GM21529 (cell line): ENCODE measurements around the gene PLCB2.

ENCODE experiments used
- ATAC-seq: cut with Tn5 transposase; IDR thresholded peaks from one replicate; pipeline ENCODE4 v1.9.1; 2021; ENCODE audit not compliant: unreplicated experiment

PLCB2 gene

DNA sequence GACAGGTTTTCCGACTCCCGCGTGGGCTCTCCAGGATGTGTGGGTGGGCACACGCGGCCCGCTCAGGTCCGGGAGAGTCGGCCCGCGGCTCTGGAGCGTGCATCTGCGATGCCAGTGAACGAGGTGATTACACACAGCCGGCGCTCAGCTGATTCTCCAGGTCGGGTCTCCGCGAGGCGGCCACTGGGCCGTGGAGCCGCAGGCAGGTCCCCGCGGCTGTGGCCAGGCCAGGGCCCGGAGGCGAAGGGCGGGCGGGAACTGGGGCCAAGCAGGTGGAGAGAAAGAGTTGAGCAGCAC, 55.6 kb downstream of the PLCB2 start:
- no peak for ATAC-seq

DNA sequence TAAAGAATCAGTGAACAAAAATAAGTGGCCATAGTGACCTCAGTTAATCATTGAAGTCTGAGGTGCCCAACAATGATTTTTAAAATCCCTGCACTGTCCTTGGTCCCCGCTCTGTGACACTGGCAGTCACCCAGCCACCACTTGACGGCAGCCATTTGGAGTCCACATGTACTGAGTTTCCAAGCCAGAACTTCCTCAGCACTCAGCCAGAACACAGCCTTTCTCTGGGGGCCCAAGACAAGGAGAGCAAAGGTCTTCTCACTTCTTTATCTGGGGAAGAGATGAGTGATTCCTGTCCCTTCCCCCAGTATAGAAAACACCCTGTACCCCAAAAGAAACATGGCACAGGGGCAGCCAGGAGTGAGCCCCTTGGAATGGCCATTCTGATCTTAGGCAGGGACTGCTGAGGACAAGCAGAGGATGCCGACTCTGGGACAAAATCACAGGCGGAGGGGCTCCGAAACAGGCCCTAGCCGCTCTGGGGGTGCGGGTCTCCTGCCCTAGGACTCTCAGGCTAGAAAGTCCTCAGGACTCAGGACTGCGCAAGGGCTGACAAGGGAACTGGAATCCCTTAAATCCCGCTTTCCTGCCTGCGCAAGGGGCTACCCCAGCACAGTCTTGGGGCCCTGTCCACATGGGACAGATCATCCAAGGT, 56.1 kb downstream of the PLCB2 start:
- ATAC-seq: no peak

DNA sequence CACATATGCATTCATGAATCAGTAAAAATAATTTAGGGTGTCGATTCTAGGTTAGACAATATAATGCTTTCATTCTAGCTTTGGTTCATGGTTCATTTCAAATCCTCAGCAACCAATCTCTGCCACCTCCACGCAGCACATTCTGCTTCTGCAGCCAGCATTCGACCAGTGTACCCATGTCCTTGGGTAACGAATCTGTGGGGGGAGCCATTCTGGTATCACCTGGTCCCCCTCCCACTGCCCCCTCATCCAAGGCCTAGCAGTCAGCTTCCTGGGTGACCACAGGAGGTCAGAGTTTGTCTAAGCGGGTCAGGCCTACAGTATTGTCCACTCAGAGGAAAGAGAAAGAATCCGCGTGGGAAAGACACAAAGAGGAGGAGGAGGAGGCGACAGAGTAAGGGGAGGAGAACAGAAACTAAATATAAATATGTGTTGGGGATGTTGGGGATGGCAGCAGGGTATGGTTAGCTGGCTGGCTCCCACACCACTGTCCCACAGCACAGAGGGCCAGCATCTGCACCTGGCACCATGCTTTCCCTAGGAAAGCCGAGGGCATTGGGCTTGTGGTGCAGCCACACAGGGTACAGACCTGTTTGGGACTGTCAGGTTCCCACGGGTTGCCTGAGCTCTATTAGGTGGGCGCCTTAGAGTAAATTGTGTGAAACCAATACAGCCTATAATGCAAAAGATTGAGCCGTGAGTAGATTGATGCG, 56.8 kb downstream of the PLCB2 start:
- no peak for ATAC-seq

DNA sequence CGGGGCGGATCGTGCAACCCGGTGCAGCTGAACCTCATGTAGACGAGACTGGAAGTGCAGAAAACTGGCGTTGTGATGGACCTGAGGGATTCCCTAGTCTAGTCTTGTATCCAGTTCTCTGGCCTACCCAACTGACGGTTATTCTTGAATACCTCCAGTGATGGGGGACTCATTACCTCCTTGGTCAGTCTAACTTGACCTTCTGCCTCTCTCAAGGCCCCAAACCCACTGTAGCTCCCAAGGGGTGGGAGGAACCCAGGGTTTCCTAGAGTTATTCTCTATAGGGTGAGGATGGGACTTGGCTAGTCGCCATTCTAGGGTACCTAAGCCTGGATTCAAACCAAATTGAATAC, 57.5 kb downstream of the PLCB2 start:
- ATAC-seq: no peak

DNA sequence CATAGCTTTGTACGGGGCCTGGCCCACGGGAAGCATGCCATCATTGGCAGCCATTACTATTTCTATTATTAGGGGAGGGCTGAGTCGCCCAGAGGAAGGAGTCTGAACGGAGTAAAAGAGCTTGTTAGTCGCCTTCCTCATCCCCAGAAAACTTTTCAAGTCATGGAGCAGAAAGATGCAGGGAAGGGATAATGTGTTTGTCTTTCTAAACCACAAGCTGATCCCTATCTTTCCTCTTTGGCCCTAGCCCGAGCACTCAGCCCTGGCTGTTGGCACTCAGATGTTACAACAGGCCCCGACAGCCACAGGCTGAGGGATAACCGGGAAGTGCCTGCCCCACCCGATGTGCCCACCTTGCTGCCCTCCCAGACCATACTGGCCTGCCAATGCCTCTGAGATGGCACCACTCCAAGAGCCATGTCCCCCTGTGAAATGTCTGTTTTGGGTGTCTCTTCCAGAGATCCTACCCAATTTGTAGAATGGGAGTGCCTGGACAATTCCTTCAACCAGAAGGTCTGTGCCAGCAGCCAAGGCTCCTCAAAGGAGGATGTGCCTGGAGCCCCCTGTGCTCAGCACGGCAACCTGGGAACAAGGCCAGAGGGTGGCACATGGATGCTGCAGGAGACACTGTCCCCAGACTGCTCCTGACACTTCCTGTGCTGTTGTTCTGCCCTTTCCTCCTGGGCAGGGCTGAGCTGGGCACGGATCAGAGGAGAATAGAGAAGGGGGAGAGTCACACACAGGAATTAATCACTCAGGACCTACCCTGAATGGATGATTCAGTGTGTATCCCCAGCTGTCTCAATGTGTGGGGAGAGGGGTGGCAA, 58.0 kb downstream of the PLCB2 start:
- ATAC-seq: no peak

DNA sequence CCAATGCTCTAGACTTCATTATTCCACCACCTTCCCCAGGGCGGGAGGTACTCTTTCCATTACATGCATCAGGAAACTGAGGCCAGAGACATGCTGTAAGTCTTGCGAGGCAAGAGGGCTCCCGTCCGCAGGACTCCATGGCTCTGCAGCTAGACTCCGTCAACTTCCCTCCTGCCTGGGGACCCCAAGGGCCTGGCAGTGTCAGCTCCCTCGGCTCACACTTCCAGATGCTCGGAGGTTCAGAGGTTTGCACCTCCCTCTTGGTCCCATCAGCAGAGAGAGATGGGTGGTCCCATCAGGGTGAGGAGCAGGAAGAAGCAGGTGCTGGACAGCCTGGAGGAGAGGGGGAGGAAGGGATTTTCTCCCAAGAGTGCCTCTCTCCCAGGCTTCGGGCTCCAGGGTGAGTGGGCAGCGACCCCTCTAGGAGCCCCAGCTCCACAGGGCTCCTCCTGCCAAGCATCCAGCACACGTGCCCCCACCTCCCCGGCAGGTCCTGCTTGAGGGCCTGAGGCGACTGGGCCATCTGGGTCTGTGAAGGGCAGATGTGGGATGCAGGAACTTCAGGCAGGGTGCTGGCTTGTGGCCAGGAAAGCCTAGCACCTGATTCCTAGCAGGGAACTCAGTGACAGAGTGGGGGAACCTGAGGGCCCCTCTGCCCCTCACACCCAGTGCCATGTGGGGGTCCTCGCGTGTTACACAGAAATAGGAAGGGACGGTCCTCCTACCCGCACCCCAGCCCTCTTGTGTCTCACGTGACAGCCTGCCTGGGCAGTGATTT, 59.5 kb downstream of the PLCB2 start:
- no peak for ATAC-seq

DNA sequence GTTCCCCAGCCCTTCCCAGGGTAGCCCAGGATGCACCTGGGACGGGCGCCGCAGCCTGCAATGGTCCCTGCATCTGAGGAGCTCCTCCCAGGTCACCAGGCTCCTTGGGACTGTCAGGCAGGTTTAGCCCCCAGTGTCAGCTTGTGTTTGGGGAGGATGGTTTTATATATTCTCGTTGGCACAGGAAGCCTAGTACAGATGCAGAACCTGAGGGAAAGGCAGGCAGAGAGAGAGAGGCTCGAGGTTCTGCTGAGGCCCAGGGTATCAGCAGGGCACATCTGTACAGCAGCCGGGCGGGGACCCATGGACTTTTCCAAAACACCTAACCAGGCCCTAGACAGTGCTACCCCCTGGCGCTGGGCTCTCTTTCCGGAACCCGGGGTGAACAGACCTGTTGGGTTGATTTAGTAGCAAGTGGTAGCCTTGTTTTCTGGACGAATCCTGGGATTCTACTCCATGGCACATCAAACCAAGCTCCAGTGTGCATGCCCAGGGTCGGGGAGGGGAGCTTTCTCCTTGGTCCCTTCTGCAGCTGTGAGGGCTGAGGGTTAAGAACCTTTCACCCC, 60.2 kb downstream of the PLCB2 start:
- ATAC-seq: no peak

DNA sequence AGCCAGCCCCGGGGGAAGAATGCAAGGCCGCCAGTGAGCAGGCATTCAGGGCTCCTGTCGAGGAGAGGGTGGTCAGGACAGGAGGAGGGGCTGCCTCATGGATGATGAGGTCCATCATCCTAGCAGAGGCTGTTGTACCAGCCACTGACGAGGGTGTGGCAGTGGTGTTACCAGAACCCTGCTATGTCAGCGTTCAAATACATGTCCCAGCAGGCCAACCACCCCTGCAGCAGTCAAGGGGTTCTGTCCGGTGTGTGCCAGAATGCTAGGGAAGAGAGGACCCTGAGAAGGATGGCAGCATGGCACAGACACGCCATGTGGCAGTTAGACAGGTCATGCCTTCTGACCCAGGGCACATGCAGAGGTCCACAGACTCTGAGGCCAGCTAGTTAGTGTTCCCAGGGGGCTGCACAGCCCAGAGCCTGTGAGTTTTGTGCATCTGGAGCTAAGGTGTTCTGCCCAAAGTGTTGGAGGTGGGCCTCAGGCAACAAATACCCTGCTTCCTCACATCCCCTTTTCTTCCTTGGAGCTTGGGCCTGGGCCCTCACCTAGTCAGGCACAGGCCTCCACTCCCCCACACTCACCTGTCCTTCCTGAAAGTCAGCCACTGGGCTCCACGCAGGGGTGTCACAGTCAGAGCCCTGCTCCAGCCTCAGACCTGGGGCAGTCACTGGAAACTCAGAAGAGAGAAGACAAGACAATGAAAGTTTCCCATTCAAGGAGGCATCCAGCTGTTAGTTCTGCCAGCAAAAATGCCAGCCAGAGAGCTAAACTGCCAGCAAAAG, 61.0 kb downstream of the PLCB2 start:
- no peak for ATAC-seq

DNA sequence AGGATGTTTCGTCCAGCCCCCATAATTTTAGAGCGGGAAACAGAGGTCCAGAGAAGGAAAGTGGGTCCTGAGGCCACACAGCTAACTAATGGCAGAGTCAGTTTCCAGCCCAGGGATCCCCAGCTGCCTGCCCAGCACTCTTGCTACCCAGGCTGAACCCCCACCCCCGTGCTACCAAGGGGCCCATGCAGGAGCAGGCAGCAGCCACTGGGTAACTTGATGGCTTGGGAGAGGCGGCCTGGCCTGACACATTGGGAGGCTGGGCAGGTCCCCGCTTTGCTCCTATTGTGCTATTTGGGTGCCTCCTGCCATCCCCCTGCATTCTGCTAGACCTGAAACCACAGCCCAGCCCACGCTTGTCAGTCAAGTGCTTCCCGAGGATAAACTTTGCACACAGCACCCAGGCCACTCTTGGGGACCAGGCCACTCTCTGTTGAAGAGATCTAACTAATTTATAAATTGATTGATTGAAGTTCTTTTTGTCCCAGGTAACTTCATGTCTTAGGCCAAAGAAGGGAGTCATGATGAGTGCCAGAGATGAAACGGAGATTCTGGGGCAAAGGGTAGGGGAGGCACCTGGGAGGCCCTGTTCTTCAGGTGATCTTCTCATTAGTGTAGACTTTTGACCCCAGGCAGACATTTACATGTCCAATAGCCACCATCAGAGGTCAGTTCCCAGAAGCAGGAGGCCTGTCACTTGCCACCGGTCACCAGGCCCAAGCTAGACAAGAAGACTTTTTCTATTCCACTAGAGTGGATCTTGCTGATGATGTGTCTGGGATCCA, 61.9 kb downstream of the PLCB2 start:
- ATAC-seq: no peak

DNA sequence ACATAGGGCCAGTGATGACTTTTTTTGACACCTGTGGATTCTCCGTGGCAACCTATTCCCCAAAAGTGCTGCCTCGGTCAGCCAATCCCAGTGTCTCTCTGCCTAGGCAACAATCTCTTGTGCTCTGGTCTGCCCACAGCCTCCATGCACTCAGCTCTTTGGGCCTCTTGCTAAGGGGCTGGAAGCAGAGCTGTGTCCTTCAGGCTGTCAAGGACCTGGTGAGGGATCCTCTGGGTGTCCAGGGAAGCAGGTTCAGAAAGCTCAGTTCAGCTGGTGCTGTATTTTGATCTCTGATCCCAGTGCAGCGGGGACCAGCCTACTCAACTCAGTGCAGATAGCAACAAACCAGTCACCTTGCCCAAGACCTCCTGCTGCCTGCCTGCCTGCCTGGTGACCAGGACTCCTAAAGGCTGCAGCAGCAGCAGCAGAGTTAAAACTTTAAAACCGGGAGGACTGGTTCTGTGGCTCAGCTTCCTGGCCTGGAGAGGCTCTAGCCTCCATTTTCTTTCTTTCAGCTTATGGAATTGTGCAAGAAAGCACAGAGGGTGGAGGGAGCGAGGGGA, 62.7 kb downstream of the PLCB2 start:
- no peak for ATAC-seq

DNA sequence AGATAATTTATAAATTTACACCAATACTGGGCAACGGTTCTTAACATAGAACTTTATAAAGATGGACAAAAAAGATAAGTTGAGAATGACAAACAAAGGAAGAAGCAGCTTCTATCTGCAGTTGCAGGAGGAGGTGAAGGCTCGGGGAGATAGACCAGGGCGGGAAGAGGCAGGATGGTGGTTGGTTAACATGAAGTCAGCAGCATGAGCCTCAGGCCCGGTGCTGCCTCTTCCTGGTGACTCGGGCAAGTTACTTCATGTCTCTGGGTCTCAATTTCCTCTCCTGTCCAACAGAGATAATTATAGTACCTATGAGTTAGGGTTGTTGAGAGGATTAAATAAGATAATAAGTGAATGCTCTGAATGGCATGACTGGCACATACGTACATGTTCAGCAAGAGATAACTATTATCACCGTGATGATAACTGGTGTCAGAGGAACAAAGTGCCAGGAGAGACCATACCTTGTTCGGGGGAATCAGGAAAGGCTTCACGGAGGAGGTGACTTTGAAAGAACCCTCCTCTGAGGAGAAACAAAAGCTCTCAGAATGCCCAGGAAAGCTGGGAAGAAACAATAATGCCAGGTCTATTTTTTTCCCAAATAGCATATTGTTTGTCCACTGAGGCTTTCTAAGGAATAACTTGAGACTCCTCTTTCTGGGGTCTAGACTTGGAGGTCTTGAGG, 64.5 kb downstream of the PLCB2 start:
- ATAC-seq: no peak

DNA sequence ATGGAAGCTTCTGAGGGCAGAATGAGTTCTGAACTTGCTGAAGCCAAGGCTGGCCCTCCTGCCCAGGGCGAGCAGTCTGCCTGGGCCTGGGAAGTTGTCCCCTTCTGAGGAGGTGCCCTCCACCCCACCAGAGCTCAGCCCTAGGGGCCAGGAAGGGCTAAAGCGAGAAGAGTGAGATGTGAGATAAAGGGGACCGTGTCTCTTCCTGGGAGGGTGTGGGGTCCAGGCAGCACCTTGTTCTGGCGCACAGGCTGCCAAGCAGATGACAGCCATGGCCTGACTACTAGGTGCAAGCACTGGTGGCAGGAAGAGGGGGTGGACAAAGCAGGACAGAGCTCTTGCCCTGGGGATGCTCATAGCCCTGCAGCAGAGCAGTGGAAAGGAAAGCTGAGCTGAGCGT, 65.1 kb downstream of the PLCB2 start:
- ATAC-seq: no peak

DNA sequence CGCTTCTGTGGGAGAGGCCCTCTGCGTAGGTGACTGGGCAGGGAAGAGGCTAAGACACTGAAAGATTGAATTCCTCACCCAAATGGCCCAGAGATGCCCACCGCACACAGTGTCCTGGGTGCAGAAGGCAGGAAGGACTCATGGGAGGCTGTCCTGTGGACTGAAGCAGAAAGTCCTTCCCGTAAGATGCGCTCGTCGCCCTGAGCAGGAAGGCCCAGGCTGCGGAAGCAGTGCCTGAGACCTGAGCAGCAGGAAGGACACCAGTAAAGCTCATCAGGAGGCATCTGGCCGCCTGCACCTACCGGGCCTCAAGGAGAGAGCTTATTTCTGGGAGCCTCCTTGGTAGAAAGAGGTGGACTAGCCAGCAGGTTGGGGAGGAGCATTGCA, 65.5 kb downstream of the PLCB2 start:
- no peak for ATAC-seq

DNA sequence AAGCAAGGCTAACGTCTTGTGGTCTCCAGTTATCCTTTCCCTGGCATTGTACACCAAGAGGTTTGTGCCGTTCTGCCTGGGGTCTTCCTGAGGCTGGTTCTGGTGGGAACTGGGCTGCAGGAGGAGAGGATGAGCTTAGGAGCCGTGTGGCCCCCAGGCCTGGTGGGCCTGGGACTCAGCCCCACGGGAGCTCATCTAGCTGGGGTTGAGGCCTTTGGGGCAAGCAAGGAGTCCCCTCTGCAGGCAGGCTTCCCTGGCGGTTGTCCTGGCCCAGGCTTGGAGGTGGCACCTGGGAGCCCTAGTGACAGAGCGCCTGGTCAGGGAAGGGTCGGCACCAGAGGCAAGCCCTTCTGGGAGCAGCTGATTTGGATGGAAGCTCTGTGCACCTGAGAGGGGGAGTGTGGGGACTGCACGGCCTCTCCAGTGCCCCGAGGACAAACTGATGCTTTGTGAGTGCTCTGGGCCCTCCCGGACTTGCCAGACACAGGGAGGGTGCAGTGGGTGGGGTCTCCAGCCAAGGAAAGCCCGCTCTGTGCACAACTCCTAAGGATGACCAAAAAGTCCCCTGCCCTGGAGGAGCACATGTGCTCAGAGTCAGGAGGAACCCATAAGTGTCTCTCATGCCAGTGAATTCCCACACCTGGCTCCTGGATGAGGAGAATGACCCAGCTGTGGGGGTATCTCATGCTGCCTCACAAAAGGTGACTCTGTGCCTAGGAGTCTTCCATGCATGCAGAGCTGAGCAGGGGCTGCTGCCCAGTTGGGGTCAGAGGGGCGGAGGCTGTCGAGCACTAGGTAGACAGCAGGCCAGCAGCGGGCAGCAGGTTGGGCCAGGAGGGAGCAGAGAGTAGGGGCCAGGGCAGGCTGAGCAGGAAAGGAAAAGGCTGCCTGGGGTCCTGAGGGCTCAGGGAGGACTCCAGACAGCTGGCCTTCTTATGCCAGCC, 66.2 kb downstream of the PLCB2 start:
- no peak for ATAC-seq

DNA sequence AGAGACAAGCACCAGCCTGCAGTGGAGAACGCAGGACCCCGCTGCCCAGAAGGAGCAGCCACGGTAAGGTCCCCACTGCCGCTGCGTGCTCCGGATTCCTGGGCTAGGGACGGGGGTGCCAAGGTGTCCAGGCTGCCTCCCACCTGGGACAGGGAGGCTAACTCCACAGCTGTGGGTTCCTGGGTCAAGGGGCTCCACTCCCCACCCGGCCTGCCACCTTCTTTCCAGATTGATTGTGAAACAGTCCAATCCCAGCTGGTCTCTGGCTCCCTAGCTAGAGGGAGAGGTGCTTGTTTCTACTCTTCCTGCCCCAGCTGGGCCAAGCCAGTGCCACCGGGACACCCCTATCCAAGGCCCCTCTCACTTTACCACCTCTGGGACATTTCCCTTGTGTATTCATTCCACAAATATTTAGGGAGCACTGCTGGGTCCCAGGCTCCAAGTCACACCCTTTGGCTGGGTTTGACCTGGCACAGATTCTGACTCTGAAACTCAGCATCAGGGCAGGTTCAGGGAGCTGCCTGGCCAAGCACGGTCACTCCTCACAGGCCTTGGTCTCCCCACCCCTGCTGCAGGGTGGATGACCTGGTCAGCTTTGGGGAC, 67.0 kb downstream of the PLCB2 start:
- no peak for ATAC-seq

DNA sequence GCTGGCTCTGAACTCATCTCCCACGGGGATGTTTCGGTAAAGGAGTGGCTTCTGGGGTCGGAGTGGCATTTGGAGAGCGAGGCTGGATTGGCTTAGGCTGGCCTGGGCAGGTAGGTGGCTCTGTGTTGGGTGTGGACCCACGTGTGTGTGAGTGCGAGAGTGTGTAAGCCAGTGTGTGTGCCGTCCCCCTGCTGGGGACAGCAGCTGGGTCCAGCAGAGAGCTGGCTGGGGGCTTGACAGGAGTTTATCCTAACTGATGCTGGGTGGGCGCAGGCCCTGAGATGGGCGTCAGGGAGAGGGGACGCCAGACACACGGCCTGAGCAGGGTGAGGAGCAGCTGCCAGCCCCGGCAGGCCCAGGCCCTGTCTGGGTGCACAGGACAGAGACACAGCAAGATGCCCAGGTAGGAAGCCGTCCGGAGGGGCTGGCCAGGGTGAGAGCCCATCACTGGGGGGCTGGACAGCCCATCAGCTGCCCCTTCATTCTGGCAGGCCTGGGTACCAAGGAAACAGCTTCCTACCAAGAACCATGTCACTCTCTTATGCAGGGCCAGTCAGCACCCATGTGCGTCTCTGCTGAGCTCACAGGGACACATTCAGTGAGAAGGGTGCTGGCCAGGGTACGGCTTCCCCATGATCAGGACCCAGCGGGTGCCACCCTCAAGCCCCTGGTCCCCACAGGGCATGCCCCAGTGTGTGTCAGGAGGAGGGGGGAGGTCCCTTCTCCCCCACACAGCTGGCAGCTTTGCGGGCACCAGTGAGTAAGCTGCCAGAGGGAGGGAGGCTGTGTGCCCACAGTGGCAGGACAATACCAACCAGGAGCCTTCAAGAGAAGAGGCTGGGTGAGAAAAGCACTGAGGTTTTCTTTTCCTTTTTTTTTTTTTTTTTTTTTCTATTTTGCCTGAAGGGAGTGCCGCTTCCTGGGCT, 67.8 kb downstream of the PLCB2 start:
- no peak for ATAC-seq

DNA sequence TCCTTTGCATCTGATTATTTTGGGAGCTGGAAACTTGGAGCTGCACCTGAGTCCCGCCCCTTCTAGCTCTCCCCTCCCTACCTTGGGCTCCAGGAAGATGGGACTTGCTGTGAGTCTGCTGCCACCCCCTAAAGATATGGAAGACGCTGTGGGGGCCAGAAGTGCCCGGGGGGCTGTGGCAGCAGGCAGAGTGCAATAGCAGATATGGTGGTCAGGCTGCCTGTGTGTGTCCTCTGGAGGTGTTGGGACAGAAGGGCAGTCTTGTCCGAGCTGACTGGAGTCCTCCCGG, 68.4 kb downstream of the PLCB2 start:
- no peak for ATAC-seq
